Epidermal melanocyte (primary cell): ENCODE results near the gene ZNF576.
"Not testable (repeated sequence)": the region's sequence is repeated elsewhere in the genome, so short reads cannot be mapped to it uniquely, and the experiment has no call there.

ENCODE experiments used
- DNase-seq: peaks from one replicate; pipeline ENCODE4 v3.0.0; 2011; ENCODE audit warnings: low spot score; ENCODE audit not compliant: insufficient read length

Gene ZNF576

GRCh38 chr19:43599635-43600295, 3.4 kb downstream of the ZNF576 start:
- no peak for DNase-seq

GRCh38 chr19:43600326-43600725, 3.9 kb downstream of the ZNF576 start:
- DNase-seq = not testable (repeated sequence)

GRCh38 chr19:43605875-43606568, 9.6 kb downstream of the ZNF576 start:
- DNase-seq = no peak

- no peak for DNase-seq
These were observed 10.3 kb downstream of the ZNF576 start for GRCh38 chr19:43606569-43607229.

- no peak for DNase-seq
These were observed 11.1 kb downstream of the ZNF576 start for GRCh38 chr19:43607238-43608205.

GRCh38 chr19:43609872-43610271, 13.5 kb downstream of the ZNF576 start:
- DNase-seq = no peak

GRCh38 chr19:43610493-43610892, 14.1 kb downstream of the ZNF576 start:
- DNase-seq = no peak

GRCh38 chr19:43611788-43612187, 15.4 kb downstream of the ZNF576 start, which contains the start of gene SRRM5:
Gene SRRM5, plus strand, starts transcription at chr19:43612088. Its CDS starts 34 bp downstream, at chr19:43612122.
- no peak for DNase-seq

GRCh38 chr19:43612374-43612773, 16.0 kb downstream of the ZNF576 start:
- no peak for DNase-seq

GRCh38 chr19:43616306-43616705, 19.9 kb downstream of the ZNF576 start:
- no peak for DNase-seq

GRCh38 chr19:43616954-43617353, 20.6 kb downstream of the ZNF576 start:
- no peak for DNase-seq

- no peak for DNase-seq
These were observed 22.5 kb downstream of the ZNF576 start for GRCh38 chr19:43618921-43619261.

GRCh38 chr19:43619262-43620060, 23.1 kb downstream of the ZNF576 start, which contains the start of gene ZNF428:
Gene ZNF428, minus strand, starts transcription at chr19:43619629. Its CDS starts 5,325 bp downstream, at chr19:43614304.
- DNase-seq = peak; percentile 88

GRCh38 chr19:43620061-43621001, 23.9 kb downstream of the ZNF576 start:
- DNase-seq = no peak

GRCh38 chr19:43622070-43622469, 25.7 kb downstream of the ZNF576 start:
- DNase-seq = no peak

GRCh38 chr19:43622956-43623355, 26.6 kb downstream of the ZNF576 start:
- DNase-seq = no peak

GRCh38 chr19:43623889-43624670, 27.7 kb downstream of the ZNF576 start:
- no peak for DNase-seq

GRCh38 chr19:43624933-43625332, 28.5 kb downstream of the ZNF576 start:
- no peak for DNase-seq
